A673 (cell line): ENCODE results near the gene GIPC2.

Source experiments
- EZH2 ChIP-seq: fragments of 200-600 bp; sonication (generic); IDR thresholded peaks from 2 replicates; pipeline ENCODE4 v1.6.1; 2017; ENCODE audit warnings: borderline replicate concordance, low read depth, mild to moderate bottlenecking, mixed read lengths, antibody characterized with exemption, low read length; ENCODE audit not compliant: poor library complexity, severe bottlenecking
- TF ChIP-seq, protein P1 (sequence below): fragments of 300-800, 200-600 bp; sonication (generic); conservative IDR thresholded peaks from 2 replicates; pipeline ENCODE4 v1.5.1; 2017; ENCODE audit warnings: low read depth, mild to moderate bottlenecking, antibody characterized with exemption, low read length, moderate library complexity, mixed read lengths

DNA sequence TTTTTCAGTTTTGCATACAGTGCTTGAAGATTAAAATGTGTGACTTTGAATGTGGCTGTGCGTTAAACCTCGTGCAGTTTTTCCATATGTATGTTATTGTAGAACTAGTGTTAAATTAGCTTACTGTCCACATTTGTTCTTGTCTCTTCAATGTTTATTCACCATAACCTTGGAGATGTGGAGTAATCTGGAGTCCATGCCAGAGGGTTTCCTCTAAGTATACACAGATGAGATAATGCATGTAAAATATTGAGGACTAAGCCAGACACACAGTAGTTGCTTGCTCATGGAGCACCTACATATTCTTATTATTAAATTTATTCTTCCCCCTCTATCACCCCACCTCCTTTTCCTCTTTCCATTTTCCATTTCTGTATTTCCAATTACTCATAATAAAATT lies 7.7 kb upstream of the GIPC2 start:
- TF ChIP-seq, protein P1, sequence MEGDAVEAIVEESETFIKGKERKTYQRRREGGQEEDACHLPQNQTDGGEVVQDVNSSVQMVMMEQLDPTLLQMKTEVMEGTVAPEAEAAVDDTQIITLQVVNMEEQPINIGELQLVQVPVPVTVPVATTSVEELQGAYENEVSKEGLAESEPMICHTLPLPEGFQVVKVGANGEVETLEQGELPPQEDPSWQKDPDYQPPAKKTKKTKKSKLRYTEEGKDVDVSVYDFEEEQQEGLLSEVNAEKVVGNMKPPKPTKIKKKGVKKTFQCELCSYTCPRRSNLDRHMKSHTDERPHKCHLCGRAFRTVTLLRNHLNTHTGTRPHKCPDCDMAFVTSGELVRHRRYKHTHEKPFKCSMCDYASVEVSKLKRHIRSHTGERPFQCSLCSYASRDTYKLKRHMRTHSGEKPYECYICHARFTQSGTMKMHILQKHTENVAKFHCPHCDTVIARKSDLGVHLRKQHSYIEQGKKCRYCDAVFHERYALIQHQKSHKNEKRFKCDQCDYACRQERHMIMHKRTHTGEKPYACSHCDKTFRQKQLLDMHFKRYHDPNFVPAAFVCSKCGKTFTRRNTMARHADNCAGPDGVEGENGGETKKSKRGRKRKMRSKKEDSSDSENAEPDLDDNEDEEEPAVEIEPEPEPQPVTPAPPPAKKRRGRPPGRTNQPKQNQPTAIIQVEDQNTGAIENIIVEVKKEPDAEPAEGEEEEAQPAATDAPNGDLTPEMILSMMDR: no peak
- no peak for TF ChIP-seq EZH2
